ENCODE data around the gene NRXN3.

- no peak for TF ChIP-seq CTCF (IDR thresholded peaks at IDR 0.05)
- TF ChIP-seq EP300 (IDR thresholded peaks at IDR 0.05; ENCODE audit: low read depth): no peak
- no peak for TF ChIP-seq POLR2A (IDR thresholded peaks at IDR 0.05)
Observed at GRCh38 chr14:79254069-79254775, 1084.0 kb downstream of the NRXN3 start.
